HepG2 (cell line): ENCODE results near the gene RPF1. TPM values are rescaled to one million over a fixed set of nuclear protein-coding genes. Genes with fewer than 3 reads are reported as not detected.

Source experiments
- ARID2 ChIP-seq: sonication (generic); formaldehyde crosslinking; IDR thresholded peaks from 2 replicates; pipeline ENCODE4 v1.8.1; 2022; ENCODE audit warnings: mild to moderate bottlenecking, missing genetic modification reagents, borderline replicate concordance
- DBP ChIP-seq: sonication (generic); formaldehyde crosslinking; IDR thresholded peaks from 2 replicates; pipeline ENCODE4 v1.4.0; 2020; ENCODE audit warnings: missing genetic modification reagents; ENCODE audit errors: not compliant biosample characterization
- ETS1 ChIP-seq: sonication (generic); formaldehyde crosslinking; IDR thresholded peaks from 2 replicates; pipeline ENCODE4 v1.4.0; 2020; ENCODE audit warnings: missing genetic modification reagents
- ETV6 ChIP-seq: sonication (generic); formaldehyde crosslinking; conservative IDR thresholded peaks from 2 replicates; pipeline ENCODE4 v1.4.0; 2020; ENCODE audit warnings: missing genetic modification reagents
- MTF1 ChIP-seq: sonication (generic); formaldehyde crosslinking; IDR thresholded peaks from 2 replicates; pipeline ENCODE4 v1.5.0; 2020; ENCODE audit warnings: missing genetic modification reagents
- MXD3 ChIP-seq: IDR thresholded peaks from 2 replicates; pipeline ENCODE4 v1.6.1; 2016; ENCODE audit warnings: mild to moderate bottlenecking, missing biosample characterization, missing genetic modification reagents
- MYC ChIP-seq: sonication (generic); formaldehyde crosslinking; IDR thresholded peaks from 2 replicates; pipeline ENCODE4 v1.9.0; 2021; ENCODE audit warnings: missing genetic modification reagents, borderline replicate concordance
- NCOA2 ChIP-seq: sonication (generic); formaldehyde crosslinking; IDR thresholded peaks from 2 replicates; pipeline ENCODE4 v1.8.0; 2022; ENCODE audit warnings: inconsistent platforms
- NR2F1 ChIP-seq, 2 experiments: fragments of 450-650 bp in 1 of 2; formaldehyde crosslinking in 1 of 2; IDR thresholded peaks; 2 replicates each; pipeline versions ENCODE4 v1.5.0 to v1.6.1; 2016 to 2020; ENCODE audit warnings: mild to moderate bottlenecking in 1 of 2, missing compliant biosample characterization in 1 of 2, missing genetic modification reagents in 1 of 2, moderate library complexity in 1 of 2
- POLR2G ChIP-seq: fragments of 200-400 bp; formaldehyde crosslinking; IDR thresholded peaks from 2 replicates; pipeline ENCODE4 v1.6.1; 2018; ENCODE audit warnings: mild to moderate bottlenecking, low read depth, low read length, moderate library complexity
- SIX4 ChIP-seq: sonication (generic); formaldehyde crosslinking; IDR thresholded peaks from 2 replicates; pipeline ENCODE4 v1.4.0; 2020; ENCODE audit warnings: missing genetic modification reagents
- TBL1XR1 ChIP-seq: fragments of 150-350 bp; IDR thresholded peaks from 2 replicates; pipeline ENCODE4 v1.6.1; 2014; ENCODE audit warnings: borderline replicate concordance, low read length; ENCODE audit not compliant: partially characterized antibody
- TCF12 ChIP-seq, 2 experiments: fragments of 450-650 bp in 1 of 2; sonication (generic) in 1 of 2; formaldehyde crosslinking in 1 of 2; IDR thresholded peaks; 2 replicates each; pipeline versions ENCODE4 v1.6.1 to v1.8.0; 2017 to 2022; ENCODE audit warnings: antibody characterized with exemption in 1 of 2, mild to moderate bottlenecking in 1 of 2, missing genetic modification reagents in 1 of 2, moderate library complexity in 1 of 2
- YY1 ChIP-seq: IDR thresholded peaks from 2 replicates; pipeline ENCODE4 v1.6.1; 2011; ENCODE audit warnings: low read length, low read depth, moderate library complexity, mild to moderate bottlenecking; ENCODE audit not compliant: insufficient read depth, insufficient replicate concordance
- ZBED4 ChIP-seq: sonication (generic); formaldehyde crosslinking; IDR thresholded peaks from 2 replicates; pipeline ENCODE4 v1.4.0; 2020; ENCODE audit warnings: missing genetic modification reagents, borderline replicate concordance
- ZBTB8A ChIP-seq: sonication (generic); formaldehyde crosslinking; IDR thresholded peaks from 2 replicates; pipeline ENCODE4 v1.4.0; 2020; ENCODE audit warnings: mild to moderate bottlenecking, low read depth, missing genetic modification reagents, borderline replicate concordance
- ZEB1 ChIP-seq: IDR thresholded peaks from 2 replicates; pipeline ENCODE4 v1.6.1; 2012; ENCODE audit warnings: mild to moderate bottlenecking, low read depth, inconsistent platforms; ENCODE audit not compliant: insufficient replicate concordance
- ZNF143 ChIP-seq: sonication (generic); formaldehyde crosslinking; IDR thresholded peaks from 2 replicates; pipeline ENCODE4 v1.4.0; 2020; ENCODE audit warnings: missing genetic modification reagents
- ZNF296 ChIP-seq: sonication (generic); formaldehyde crosslinking; conservative IDR thresholded peaks from 2 replicates; pipeline ENCODE4 v1.5.0; 2020; ENCODE audit warnings: mild to moderate bottlenecking, missing genetic modification reagents
- ZNF556 ChIP-seq: sonication (generic); formaldehyde crosslinking; IDR thresholded peaks from 2 replicates; pipeline ENCODE4 v1.4.0; 2020; ENCODE audit warnings: mild to moderate bottlenecking, missing genetic modification reagents, borderline replicate concordance
- ZNF572 ChIP-seq: sonication (generic); formaldehyde crosslinking; IDR thresholded peaks from 2 replicates; pipeline ENCODE4 v1.5.1; 2020; ENCODE audit warnings: mild to moderate bottlenecking, missing genetic modification reagents
- polyA plus RNA-seq, 8 experiments: library from polyadenylated mRNA; depleted of rRNA in 3 of 8; stranded (reverse) in 7 of 8; unstranded in 1 of 8; fragments of >200 nt; fragmentation: Illumina TruSeq in 4 of 8; extraction: Trizol in 4 of 8; gene quantifications; 2 replicates each; pipeline versions ENCODE4 v1.2.1 to v1.2.3, GENCODE V29; 2011 to 2016; ENCODE audit warnings: low read depth in 4 of 8, missing spikeins in 1 of 8, mixed read lengths in 1 of 8; ENCODE audit not compliant: insufficient read depth in 1 of 8
- total RNA-seq, 5 experiments: library from RNA; depleted of rRNA; stranded (reverse); fragments of >200 nt; fragmentation: Illumina TruSeq; extraction: Trizol; gene quantifications; 2 replicates each; pipeline ENCODE4 v1.2.3, GENCODE V29; 2016; ENCODE audit warnings: low read depth in 1 of 5
- TF ChIP-seq, protein P1 (sequence below): sonication (generic); formaldehyde crosslinking; IDR thresholded peaks from 2 replicates; pipeline ENCODE4 v1.5.0; 2020; ENCODE audit warnings: mild to moderate bottlenecking, low read depth, missing genetic modification reagents, borderline replicate concordance

RPF1 gene
- total and polyA plus RNA-seq, 2 of the 13 experiments (the other 11 are each of a cell fraction or from before 2014, with no cell fraction given) = 23.0 to 39.0 TPM

- TF ChIP-seq DBP (CRISPR knock-in tag) (no peak), ZNF556 (CRISPR knock-in tag) (no peak), SIX4 (CRISPR knock-in tag) (no peak), ETS1 (no peak), MXD3 (CRISPR knock-in tag) (no peak), ZNF572 (CRISPR knock-in tag) (no peak), TBL1XR1 (peak; percentile 17), ZEB1 (no peak), ARID2 (peak; percentile 58; the same call in 1 of the 2 replicates), ZNF143 (CRISPR knock-in tag) (no peak), NR2F1 (CRISPR knock-in tag; IDR thresholded peaks at IDR 0.05) (peak in 1 of 2 experiments; percentile 34; a peak in 1 of 4 replicates), TCF12 (IDR thresholded peaks at IDR 0.05) (no peak), TCF12 (CRISPR knock-in tag; IDR thresholded peaks at IDR 0.05) (no peak), ZBED4 (CRISPR knock-in tag) (no peak), ETV6 (CRISPR knock-in tag) (no peak), ZNF296 (CRISPR knock-in tag) (no peak), MTF1 (CRISPR knock-in tag) (no peak), ZBTB8A (no peak), MYC (CRISPR knock-in tag) (no peak), NCOA2 (CRISPR knock-in tag) (peak; percentile 84), YY1 (no peak), POLR2G (no peak)
- TF ChIP-seq, protein P1, sequence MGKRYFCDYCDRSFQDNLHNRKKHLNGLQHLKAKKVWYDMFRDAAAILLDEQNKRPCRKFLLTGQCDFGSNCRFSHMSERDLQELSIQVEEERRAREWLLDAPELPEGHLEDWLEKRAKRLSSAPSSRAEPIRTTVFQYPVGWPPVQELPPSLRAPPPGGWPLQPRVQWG = no peak
Measured at GRCh38 chr1:84504580-84505492, 25.8 kb downstream of the RPF1 start (continued).
